Measurements from ENCODE around the gene TBL1XR1. TPM values are rescaled to one million over a fixed set of nuclear protein-coding genes. Genes with fewer than 3 reads are reported as not detected.

TBL1XR1 gene
- total and polyA plus RNA-seq, 2 of the 8 experiments (the other 6 are each of a cell fraction or from before 2014, with no cell fraction given): 28.1 to 147 TPM

DNA sequence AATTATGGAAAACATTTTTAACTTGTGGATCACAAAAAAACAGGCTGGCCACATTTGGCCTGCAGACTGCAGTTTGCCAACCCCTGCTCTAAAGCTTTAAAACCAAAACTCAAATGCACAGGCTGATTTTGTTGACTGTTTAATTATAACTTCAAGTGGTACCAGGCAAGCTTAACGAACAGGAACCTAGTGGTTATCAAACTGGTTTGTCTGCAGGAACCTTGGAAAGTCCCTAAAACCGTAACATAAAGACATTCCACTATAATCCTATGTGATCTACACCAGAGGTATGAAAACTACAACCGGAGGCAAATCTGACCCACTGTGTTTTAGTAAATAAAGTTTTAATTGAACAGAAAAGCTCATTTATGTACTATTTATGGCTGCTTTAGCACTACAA, 52.4 kb downstream of the TBL1XR1 start:
- H3K27ac ChIP-seq (ENCODE audit: low read depth, low read length): no peak overlapping the region
- no peak overlapping the region for H3K56ac ChIP-seq (replicated peaks; ENCODE audit: insufficient read length, low read depth, low read length)
- no peaks in the 10 kb centered on the region; a peak in 1 of 4 replicates for H3K9me3 ChIP-seq (ENCODE audit: insufficient read depth in 2 of 2, low read depth in 1 of 2, low read length in 1 of 2)
- POLR2A ChIA-PET (ENCODE audit: partially characterized antibody): interaction anchor here (0.6 to 1.2 kb wide), 3 partner anchors 11 to 15 kb away, joined by 3 to 4 read pairs (median 3); no protein-coding TSS in a partner anchor
- CTCF ChIA-PET (ENCODE audit: partially characterized antibody): interaction anchor here (0.6 to 1.2 kb wide), 4 partner anchors 22 to 960 kb away, joined by 3 to 4 read pairs (median 3); no protein-coding TSS in a partner anchor
- H4K8ac ChIP-seq (ENCODE audit: extremely low read depth, insufficient read depth, low read length): no peak overlapping the region
- H3K4ac ChIP-seq (replicated peaks; ENCODE audit: insufficient read length, low read depth, low read length): no peak overlapping the region
- peak overlapping the region in 1 of 2 experiments; percentile 23; a peak in 1 of 4 replicates for H3K4me2 ChIP-seq (ENCODE audit: insufficient read depth in 1 of 2, low read depth in 2 of 2, low read length in 2 of 2)
- H4K5ac ChIP-seq (ENCODE audit: insufficient read length, low read depth, low read length): no peak overlapping the region
- H2AFZ ChIP-seq (ENCODE audit: low read length): no peak overlapping the region
- no peaks in the 10 kb centered on the region for H3K36me3 ChIP-seq (ENCODE audit: control insufficient read depth in 2 of 4, insufficient read depth in 4 of 4, low read length in 3 of 4)
- H3K27me3 ChIP-seq (replicated peaks in 1 of 4; ENCODE audit: control insufficient read depth in 3 of 4, extremely low read depth in 1 of 4, insufficient read depth in 3 of 4, low read length in 3 of 4): no peaks in the 10 kb centered on the region
- no peak for DNase-seq (ENCODE audit: low read depth in 1 of 2, low spot score in 2 of 2)
- peaks cover 2 to 16% (median 6%) of the 10 kb centered on the region in 4 experiments; a peak in 5 of 7 replicates for H3K4me1 ChIP-seq (replicated peaks in 1 of 4; ENCODE audit: control insufficient read depth in 3 of 4, insufficient read depth in 4 of 4, low read length in 3 of 4)
- no peak overlapping the region for H4K91ac ChIP-seq (replicated peaks; ENCODE audit: insufficient read length, low read length)
- FAIRE-seq: no peak
- H3K23ac ChIP-seq (ENCODE audit: insufficient read length): no peak overlapping the region
- 81% methylated on average over 3 of the region's 3 CpGs; no CpG with 5 or more reads in 1 of the 2 experiments for WGBS, 2 experiments (ENCODE audit: extremely low coverage in 1 of 2, insufficient coverage in 1 of 2, insufficient read length in 1 of 2, insufficient replicate concordance in 2 of 2, low coverage in 1 of 2, low lambda C conversion rate in 2 of 2, missing lambda C conversion rate in 1 of 2)
- H3K79me2 ChIP-seq (ENCODE audit: control insufficient read depth in 1 of 2, insufficient read depth in 2 of 2, low read length in 2 of 2): peaks cover 38 to 100% of the 10 kb centered on the region in 2 experiments
- H2AK5ac ChIP-seq (ENCODE audit: low read depth, low read length): no peak overlapping the region
- no peak overlapping the region for H2BK12ac ChIP-seq (ENCODE audit: low read depth, low read length)
- no peak overlapping the region for H2BK20ac ChIP-seq (ENCODE audit: low read length)
- no peak overlapping the region for H2BK5ac ChIP-seq (ENCODE audit: low read depth, low read length)
- no peak overlapping the region for H3K18ac ChIP-seq (ENCODE audit: extremely low read depth, low read length)
- no peak overlapping the region for H3K9ac ChIP-seq (replicated peaks in 1 of 4; ENCODE audit: extremely low read depth in 1 of 4, low read depth in 3 of 4, low read length in 3 of 4)
- H3K4me3 ChIP-seq (ENCODE audit: extremely low read depth in 1 of 4, insufficient read depth in 2 of 4, low read depth in 3 of 4, low read length in 4 of 4): peak overlapping the region in 1 of 4 experiments; percentile 13; a peak in 1 of 8 replicates
- no peak overlapping the region for H2BK15ac ChIP-seq (ENCODE audit: low read length)
- no peak overlapping the region for H2BK120ac ChIP-seq (replicated peaks; ENCODE audit: low read depth, low read length)
- peaks cover 23 to 27% of the 10 kb centered on the region in 2 experiments for H4K20me1 ChIP-seq (replicated peaks in 1 of 2; ENCODE audit: control insufficient read depth in 1 of 2, insufficient read depth in 2 of 2, low read length in 2 of 2)
- no peak overlapping the region for H3K14ac ChIP-seq (ENCODE audit: insufficient read length)
- no peaks in the 10 kb centered on the region for H3K23me2 ChIP-seq (ENCODE audit: low read depth, low read length)
- peaks cover 4% of the 10 kb centered on the region for H3K79me1 ChIP-seq (ENCODE audit: low read depth, low read length)
- TF ChIP-seq SP1 (IDR thresholded peaks at IDR 0.05; ENCODE audit: low read depth, low read length) (no peak), TEAD4 (IDR thresholded peaks at IDR 0.05; ENCODE audit: low read depth, low read length) (no peak), SIN3A (conservative IDR thresholded peaks at IDR 0.05 in 1 of 2, IDR thresholded peaks at IDR 0.05 in 1 of 2; ENCODE audit: low read depth in 1 of 2, low read length in 2 of 2) (no peak), SUZ12 (IDR thresholded peaks at IDR 0.05; ENCODE audit: low read length) (no peak), BRCA1 (IDR thresholded peaks at IDR 0.05; ENCODE audit: low read depth, low read length) (no peak), FOSL1 (IDR thresholded peaks at IDR 0.05; ENCODE audit: insufficient read depth, low read depth, low read length) (no peak), ZNF274 (IDR thresholded peaks at IDR 0.05; ENCODE audit: borderline replicate concordance, extremely low read depth, low read length) (no peak), SIRT6 (IDR thresholded peaks at IDR 0.05; ENCODE audit: low read length) (no peak), SP4 (IDR thresholded peaks at IDR 0.05; ENCODE audit: low read length) (no peak), EP300 (IDR thresholded peaks at IDR 0.05; ENCODE audit: borderline replicate concordance in 1 of 2, low read depth in 2 of 2, low read length in 2 of 2) (no peak)
- TF ChIP-seq, protein P1, sequence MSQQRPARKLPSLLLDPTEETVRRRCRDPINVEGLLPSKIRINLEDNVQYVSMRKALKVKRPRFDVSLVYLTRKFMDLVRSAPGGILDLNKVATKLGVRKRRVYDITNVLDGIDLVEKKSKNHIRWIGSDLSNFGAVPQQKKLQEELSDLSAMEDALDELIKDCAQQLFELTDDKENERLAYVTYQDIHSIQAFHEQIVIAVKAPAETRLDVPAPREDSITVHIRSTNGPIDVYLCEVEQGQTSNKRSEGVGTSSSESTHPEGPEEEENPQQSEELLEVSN (IDR thresholded peaks at IDR 0.05): no peak
- TF ChIP-seq, protein P2, sequence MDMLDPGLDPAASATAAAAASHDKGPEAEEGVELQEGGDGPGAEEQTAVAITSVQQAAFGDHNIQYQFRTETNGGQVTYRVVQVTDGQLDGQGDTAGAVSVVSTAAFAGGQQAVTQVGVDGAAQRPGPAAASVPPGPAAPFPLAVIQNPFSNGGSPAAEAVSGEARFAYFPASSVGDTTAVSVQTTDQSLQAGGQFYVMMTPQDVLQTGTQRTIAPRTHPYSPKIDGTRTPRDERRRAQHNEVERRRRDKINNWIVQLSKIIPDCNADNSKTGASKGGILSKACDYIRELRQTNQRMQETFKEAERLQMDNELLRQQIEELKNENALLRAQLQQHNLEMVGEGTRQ (IDR thresholded peaks at IDR 0.05; ENCODE audit: low read length): no peak

All from H1 (cell line).